Measurements from ENCODE around the gene EPC2.
"Not testable (repeated sequence)": the region's sequence is repeated elsewhere in the genome, so short reads cannot be mapped to it uniquely, and the experiment has no call there.

The EPC2 gene

DNA sequence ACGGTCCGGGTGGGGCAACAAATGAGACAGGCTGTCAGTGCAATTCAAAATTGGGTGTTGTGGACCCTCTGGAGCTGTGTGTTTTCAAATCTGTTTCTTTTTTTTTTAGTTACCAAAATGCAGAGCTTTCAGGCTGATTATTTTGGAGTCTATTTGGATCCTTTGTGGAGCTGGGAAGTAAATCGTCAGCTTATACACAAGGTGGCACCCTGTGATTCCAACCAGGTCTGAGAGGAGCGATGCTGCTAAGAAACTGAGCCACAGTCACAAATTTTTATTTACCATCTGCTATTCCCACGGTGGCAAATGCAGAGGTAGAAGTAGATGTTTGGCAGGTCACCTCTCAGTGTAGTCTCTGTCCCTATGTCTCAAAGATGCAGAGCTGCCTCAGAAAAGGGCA is 3.8 kb upstream of the EPC2 start:
- DNase-seq (ENCODE audit: low spot score), result peak; percentile 50

DNA sequence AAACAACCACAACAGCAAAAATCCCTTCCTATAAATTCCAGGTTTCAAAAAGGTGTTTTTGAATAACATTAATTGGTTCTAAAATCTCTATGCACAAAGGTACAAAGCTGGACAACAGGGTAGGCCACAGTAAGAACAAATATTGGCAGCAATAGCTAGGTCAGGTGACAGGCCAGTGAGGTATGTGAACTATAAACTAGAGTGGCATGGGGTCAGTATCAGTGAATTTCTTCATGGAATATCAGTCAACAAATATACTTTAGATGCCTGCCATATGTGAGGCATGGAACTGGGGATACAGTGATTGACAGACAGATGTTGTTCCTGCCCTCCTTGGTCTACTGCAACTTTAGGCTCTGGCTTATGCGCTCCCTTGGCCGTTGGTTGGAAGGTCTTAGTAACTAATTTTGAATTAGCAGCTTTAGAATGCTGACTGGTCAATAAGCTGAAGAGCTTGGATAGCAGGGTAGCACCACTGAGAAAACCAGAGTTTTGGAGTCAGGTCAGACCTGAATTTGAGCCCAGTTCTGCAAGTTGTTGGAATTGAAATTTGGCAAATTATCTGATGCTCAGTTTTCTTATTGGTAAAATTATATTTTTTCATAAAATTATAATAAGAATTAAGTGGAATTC is 2.3 kb upstream of the EPC2 start:
- no peak for DNase-seq (ENCODE audit: low spot score)

DNA sequence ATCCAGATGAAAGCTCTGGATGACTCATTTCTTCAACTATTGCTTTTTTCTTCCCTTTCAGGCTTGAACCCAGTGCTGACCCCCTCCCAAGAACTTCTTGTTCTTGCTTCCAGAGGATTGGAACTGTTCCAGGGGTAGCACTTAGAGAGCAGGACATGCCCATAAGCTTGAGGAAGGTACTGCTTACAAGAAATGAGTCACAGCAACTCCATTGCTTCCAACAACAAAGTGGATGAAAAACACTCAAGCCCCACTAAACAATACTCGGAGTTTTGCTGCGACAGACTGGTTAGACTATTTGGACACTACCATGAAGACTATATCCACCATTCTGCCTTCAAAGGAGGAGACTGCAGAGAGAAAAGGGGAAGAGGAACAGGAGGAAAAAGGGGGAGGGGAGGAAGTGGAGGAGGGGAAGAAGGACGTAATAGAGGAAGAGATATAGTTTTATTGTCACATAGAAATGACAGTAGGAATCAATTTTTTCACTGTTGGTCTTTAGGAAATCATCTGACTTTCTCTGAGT is 1.6 kb upstream of the EPC2 start:
- peak; percentile 66 for DNase-seq (ENCODE audit: low spot score)

DNA sequence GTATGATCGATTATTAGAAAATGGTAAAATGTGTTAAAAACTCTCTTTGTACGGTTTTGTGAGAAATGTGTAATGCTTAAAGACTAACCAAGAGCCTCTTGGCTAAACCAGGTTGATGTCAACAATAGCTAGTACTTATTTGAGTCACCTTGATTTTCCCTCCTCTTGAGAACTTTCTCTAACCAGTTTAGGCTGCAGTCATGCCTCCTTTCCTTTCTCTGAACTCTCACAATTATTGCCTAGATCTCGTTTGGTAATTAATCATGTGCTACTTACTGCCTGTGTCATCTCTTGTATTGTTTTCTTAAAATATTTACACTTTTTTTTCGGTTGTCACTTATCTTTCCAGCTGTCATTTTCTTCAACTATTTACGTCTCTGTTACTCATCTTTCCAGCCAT is 1.1 kb upstream of the EPC2 start:
- no peak for DNase-seq (ENCODE audit: low spot score)

DNA sequence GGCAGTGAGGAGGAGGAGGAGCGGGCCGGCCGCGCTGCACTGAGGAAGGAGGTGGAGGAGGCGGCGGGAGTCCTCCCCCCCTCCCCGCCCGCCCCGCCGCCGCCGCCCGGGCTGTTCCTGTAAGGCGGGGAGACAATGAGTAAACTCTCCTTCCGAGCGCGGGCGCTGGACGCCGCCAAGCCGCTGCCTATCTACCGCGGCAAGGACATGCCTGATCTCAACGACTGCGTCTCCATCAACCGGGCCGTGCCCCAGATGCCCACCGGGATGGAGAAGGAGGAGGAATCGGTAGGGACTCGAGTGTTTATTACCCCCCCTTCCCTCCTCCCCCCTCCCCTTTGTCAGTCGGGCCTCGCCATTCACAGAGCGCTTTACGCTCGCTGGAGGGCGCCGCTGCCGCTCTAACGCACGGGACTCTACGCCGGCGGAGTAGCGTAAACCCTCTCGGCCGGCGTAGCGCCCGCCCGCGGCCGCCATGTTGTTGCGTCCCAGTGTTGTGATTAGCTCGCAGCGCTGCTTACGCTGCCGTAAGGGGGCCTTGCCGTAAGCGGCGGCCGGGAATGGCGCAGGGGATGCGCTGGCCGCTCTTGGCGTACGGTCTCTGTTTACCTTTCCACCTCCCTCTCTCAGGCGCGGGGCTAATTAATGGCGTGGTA is 460 bp downstream of the EPC2 start:
- peak; percentile 94 for DNase-seq (ENCODE audit: low spot score)

DNA sequence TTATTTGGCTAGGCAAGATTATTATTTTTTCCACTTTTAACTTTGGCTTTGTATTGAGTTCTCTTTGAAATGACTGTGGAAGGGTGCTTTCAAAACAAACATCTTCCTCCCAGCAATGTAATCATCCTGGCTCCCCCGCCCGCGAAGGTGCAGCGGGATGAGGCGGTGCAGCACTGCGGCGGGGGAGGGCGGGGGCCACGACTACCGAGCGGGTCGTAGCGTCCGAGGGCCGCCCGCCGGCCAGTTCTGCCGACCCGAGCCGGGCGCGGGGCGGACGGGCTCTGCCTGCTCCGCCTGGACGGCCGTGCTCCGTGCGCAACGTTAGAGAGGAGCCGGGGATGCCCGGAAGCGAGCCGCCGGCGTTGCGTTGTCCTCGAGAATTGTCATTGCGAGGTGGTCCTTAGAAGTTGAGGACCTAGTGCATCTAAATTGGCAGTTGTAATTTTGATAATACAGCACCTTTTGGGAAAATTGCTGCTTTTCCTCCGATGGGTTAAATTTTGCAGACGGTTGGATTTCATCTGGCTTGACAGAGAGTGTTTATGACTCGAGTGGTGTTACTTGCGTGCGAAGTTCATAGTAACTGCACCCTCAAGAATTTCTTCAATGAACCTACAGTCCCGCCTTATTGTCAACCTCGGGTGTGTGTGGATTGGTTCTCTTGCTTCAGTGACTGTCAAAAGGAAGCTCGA is 1.1 kb downstream of the EPC2 start:
- DNase-seq (ENCODE audit: low spot score), result peak; percentile 85

DNA sequence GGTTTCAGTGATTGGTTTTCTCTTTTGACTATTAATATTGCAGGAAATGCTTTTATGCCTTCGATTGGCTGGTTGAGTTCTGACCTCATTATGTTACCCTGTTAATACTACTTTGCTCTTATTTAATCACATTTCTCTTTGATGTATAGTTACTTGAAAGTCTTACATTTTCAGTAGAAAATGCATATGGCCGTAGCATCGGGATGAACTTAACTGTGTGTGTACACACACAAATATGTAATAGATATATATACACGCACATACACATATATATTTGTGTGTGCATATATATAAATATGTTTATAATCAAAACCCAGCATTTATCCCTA is 1.6 kb downstream of the EPC2 start:
- DNase-seq (ENCODE audit: low spot score), result no peak

DNA sequence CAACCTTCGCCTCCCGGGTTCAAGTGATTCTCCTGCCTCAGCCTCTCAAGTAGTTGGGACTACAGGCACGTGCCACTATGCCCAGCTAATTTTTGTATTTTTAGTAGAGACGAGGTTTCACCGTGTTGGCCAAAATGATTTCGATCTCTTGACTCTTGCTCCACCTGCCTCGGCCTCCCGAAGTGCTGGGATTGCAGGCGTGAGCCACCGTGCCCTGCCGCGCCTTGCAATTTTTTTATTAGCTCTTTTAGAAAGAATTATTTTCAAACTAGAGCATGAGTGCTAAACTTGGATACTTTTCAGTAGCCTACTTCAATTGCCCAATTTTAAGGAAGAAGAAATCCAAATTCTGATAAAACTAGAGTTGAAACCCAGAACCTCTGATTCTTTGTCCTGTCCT is 3.2 kb downstream of the EPC2 start:
- not testable (repeated sequence) for DNase-seq (ENCODE audit: low spot score)

DNA sequence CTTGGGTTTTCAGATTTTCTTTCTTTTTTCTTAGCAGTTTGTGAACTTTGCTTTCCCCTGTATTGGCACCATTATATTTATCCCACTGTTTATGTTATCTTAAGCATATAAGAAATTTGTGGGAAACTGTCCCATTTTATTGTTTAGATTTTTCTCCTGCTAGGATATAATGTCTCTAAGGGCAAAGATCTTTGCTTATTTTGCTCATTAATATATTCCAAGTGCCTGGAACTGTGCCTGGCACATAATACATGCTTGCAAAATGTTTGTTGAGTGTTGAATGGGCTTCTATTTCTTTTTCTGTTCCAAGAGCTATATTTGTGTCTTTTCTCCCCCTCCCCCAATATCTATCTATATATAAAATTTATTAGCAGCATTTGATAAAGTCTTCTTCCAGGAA is 5.4 kb downstream of the EPC2 start:
- DNase-seq (ENCODE audit: low spot score), result no peak

DNA sequence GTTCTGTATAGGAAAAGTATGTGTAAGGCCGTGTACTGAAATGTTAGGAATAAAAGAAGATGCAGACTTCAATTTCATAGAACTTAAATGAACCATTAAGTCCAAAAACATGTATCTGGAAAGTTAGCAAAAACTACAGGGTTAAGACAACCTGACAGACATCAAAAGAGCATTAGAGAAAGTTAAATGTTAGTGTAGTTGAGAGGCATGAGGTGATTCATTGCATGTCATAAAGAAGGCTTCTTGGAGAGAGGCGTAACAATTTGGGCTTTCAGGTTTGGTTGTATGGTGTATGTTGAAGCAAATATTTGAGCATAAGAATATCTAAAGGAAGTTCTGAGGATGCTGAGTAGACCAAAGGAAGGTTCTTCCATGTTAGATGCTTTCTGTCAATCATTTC is 6.3 kb downstream of the EPC2 start:
- no peak for DNase-seq (ENCODE audit: low spot score)

DNA sequence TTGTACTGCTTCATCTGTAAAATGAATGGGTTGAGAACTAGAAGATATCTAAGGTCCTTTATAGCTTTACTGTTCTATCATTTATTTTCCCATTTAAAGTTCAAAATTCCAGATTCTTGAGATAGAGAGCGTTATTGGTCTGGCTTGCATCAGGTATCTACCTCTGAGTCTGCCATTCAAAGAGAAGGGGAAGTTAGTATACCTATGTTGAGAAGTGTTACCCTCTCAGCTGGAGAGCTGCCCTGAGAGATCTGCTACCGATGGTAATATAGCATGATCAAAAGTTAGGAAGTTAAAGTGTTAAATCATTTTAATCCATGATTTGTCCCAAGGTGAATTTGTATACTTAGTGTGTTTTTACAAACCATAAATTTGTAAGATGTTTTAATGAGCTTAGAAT is 7.4 kb downstream of the EPC2 start:
- no peak for DNase-seq (ENCODE audit: low spot score)

DNA sequence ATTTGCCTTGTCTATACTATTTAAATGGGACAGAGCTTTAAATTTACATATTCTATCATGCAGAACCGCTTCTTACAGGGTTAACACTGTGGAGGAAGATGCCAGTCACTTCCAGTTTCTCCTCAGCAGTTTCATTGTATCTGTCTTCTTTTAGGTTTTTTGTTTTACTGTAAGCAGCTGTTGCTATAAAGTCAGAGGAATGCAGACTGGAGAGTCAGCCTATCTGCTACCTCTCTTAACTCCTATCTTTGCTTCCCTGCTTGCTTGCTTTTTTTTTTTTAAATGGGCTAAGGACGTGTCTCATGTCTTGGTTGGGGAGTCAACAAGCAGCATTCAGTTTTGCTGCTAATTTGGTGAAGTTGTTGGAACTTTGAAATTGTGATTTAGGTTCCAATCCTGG is 8.9 kb downstream of the EPC2 start:
- DNase-seq (ENCODE audit: low spot score), result no peak

DNA sequence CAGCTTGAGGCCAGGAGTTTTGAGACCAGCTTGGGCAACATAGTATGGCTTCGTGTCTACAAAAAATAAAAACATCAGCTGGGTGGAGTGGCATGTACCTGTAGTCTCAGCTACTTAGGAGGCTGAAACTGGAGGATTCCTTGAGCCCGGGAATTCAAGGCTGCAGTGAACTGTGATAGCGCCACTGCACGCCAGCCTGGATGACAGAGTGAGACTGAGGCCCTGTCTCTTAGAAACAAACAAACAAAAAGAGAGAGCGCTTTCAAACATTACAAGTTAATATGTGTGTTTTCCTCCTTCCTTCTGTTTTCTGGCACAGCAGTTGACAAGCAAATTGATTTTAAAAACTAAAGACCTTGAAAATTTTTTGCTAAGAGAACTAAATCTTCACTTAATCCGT is 9.9 kb downstream of the EPC2 start:
- DNase-seq (ENCODE audit: low spot score), result no peak

DNA sequence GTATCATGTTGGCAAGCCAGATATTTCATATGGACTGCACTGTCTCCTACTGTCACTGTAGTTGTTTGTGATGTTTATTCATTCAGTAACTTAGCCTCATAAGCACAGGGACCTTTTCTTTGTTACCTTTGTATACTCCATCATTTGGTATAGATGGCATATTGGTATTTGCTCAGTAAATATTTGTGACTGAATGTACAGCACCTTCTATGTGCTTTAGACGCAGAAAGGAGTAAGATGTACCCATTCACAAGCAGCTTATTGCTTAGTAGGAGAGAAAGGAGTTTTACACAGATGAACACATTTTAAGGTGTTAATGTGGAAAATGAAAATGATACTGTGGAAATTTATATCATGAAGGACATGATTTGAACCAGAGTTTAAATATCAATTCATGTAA is 12.0 kb downstream of the EPC2 start:
- no peak for DNase-seq (ENCODE audit: low spot score)

DNA sequence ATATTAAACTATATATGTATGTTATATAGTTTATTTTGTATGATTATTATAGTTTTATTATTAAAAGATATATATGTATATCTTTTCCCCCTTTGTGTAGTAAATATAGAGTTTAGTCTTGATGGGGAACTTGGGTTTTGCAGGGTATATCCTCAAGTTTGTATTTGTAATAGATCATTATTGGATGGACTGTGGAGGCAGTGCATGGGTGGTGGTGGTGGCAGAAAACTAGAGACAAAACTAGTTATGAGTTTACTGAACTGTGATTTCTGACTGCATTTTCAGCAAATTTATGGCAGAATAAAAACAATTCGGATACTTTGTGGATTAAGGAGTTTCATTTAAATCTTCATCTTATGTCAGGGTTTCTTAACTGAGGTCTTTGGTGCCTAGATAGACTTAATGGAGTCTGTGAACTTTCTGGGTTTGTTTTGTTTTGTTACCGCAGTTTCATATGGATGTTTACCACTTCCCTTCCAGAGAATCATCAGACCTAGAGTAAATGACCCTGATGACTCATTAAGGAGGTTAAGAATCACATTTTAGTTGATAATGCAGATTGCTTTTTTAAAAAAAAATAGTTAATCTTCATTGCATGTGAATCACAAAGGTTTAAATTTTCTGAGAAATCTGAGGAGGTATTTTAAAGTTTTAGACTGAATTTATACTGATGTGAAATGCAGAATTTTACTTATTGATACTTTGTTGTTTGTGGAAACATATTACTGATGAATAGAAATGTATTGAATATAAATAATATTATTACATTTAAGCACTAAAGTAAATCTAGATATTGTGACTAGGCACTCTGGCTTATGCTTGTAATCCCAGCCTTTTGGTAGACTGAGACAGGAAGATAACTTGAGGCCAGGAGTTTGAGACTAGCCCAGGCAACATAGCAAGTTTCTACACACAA is 14.5 kb downstream of the EPC2 start:
- DNase-seq (ENCODE audit: low spot score), result no peak

DNA sequence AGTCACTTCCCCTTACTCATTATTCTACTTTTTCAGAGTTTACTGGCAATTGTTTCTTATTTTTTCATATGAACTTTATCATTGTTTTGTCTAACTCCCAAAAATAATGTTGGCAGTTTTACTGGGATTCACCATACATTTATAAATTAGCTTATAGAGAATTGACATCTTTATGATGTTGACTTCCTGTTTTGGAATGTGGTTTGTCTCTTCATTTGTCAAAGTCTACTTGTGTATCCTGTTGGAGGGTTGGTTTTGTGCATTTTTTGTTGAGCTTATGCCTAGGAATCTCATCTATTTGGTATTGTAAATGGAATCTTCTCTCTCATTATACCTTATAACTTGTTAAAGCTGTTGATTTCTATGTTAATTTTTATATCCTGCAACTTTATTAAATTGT is 16.4 kb downstream of the EPC2 start:
- DNase-seq (ENCODE audit: low spot score), result no peak

DNA sequence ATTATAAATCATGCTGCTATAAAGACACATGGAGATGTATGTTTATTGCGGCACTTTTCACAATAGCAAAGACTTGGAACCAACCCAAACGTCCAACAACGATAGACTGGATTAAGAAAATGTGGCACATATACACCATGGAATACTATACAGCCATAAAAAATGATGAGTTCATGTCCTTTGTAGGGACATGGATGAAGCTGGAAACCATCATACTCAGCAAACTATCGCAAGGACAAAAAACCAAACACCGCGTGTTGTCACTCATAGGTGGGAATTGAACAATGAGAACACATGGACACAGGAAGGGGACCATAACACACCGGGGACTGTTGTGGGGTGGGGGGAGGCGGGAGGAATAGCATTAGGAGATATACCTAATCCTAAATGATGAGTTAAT is 17.8 kb downstream of the EPC2 start:
- DNase-seq (ENCODE audit: low spot score), result not testable (repeated sequence)

DNA sequence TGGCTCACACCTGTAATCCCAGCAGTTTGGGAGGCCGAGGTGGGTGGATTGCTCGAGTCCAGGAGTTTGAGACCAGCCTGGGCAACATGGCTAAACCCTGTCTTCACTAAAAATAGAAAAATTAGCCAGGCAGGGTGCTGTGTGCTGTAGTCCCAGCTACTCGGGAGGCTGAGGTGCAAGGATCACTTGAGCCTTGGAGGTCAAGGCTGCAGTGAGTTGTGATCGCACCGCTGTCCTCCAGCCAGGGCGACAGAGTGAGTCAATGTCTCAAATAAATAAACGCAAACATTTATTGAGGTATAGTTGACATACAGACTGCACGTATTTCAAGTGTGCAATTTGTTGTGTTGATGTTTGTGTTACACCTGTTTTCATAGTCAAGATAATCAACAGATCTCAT is 19.7 kb downstream of the EPC2 start:
- DNase-seq (ENCODE audit: low spot score), result no peak

DNA sequence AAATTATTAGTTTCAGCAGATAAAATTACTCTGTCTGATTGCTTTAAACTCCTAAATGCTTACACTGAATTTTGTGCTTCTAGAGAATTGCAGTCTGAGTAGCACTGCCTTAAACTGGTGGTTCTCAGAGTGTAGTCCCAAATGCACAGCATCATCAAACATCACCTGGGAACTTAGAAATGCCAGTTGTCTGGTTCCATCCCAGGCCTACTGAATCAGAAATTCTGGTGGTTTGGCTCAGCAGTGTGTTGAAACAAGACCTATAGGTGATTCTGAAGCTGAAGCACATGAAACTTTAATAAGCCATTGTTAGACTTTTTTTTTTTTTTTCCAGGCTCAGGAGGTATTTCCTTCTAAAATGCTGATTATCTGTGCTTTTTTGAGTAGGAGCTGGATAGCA is 22.0 kb downstream of the EPC2 start:
- DNase-seq (ENCODE audit: low spot score), result no peak

DNA sequence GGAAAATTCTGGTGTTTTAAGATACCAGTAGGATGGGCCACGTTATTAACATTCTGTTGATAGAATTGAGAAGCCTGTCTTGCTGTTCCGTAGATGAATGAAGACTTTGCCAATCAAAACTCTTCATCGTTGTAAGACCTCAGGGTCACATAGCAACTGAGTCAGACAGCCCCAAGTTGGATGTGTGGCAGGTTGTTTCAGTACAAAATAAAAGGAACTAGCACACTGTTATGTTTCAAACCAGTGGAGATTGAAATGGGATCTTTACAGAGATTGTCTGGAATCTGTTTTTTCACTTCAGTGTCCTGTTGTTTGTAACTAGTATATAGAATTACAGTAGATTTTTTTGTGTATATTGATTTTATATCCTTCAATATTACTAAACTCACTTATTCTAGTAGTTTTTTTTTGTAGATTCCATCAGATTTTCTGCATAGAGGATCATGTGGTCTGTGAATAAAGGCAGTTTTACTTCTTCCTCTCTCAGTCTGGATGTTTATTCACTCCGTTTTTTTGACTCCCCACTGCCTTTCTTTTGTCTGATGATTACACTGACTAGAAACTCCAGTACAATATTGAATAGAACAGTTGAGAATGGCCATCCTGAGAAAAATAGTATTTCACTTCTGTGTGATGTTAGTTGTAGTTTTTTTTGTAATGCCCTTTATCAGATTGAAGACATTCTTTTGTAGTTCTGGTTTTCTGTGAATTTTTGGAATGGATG is 22.7 kb downstream of the EPC2 start:
- DNase-seq (ENCODE audit: low spot score), result peak; percentile 52

DNA sequence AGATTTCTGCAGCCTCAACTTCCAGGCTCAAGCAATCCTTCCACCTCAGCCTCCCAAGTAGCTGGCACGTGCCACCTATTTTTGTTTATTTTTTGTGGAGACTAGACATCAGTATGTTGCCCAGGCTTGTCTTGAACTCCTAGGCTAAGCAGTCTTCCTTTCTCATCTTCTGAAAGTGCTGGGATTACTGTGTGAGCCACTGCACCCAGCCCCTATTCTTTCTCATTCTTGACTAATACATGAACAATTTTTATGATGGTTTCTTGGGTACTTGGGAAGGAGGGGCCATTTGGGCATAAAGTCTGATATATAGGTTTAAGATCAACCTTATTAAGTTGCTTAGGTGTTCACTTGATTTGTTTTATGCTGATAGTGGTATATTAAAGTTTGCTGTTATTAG is 26.2 kb downstream of the EPC2 start:
- DNase-seq (ENCODE audit: low spot score), result no peak
